ENCODE results near the gene P4HA1. TPM values are rescaled to one million over a fixed set of nuclear protein-coding genes. Genes with fewer than 3 reads are reported as not detected.
"Not testable (repeated sequence)": the region's sequence is repeated elsewhere in the genome, so short reads cannot be mapped to it uniquely, and the experiment has no call there.

Gene P4HA1
- total RNA-seq, 1 experiment from 2014 or later, result 34.4 TPM

DNA sequence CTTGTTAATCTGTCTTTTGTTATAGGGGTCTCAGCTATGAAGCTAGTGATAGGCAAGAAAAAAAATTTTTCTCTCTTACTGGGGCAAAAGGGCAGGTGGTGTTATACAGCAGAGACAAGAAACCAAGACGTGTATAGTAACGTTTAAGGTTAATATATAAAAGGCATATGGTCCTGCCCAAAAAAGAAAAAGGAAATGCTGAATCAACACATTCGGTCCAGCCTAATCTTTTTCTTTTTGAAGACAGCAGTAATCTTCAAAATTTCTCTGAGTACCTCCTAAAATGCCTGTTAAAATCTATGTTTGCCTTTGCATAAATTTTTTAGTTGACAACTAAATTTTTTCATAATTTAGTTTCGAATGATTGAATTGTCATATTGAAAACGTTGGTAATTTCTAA is 54.5 kb downstream of the P4HA1 start (continued):
- TF ChIP-seq, protein P1, sequence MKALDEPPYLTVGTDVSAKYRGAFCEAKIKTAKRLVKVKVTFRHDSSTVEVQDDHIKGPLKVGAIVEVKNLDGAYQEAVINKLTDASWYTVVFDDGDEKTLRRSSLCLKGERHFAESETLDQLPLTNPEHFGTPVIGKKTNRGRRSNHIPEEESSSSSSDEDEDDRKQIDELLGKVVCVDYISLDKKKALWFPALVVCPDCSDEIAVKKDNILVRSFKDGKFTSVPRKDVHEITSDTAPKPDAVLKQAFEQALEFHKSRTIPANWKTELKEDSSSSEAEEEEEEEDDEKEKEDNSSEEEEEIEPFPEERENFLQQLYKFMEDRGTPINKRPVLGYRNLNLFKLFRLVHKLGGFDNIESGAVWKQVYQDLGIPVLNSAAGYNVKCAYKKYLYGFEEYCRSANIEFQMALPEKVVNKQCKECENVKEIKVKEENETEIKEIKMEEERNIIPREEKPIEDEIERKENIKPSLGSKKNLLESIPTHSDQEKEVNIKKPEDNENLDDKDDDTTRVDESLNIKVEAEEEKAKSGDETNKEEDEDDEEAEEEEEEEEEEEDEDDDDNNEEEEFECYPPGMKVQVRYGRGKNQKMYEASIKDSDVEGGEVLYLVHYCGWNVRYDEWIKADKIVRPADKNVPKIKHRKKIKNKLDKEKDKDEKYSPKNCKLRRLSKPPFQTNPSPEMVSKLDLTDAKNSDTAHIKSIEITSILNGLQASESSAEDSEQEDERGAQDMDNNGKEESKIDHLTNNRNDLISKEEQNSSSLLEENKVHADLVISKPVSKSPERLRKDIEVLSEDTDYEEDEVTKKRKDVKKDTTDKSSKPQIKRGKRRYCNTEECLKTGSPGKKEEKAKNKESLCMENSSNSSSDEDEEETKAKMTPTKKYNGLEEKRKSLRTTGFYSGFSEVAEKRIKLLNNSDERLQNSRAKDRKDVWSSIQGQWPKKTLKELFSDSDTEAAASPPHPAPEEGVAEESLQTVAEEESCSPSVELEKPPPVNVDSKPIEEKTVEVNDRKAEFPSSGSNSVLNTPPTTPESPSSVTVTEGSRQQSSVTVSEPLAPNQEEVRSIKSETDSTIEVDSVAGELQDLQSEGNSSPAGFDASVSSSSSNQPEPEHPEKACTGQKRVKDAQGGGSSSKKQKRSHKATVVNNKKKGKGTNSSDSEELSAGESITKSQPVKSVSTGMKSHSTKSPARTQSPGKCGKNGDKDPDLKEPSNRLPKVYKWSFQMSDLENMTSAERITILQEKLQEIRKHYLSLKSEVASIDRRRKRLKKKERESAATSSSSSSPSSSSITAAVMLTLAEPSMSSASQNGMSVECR (CRISPR knock-in tag; IDR thresholded peaks at IDR 0.05; ENCODE audit: borderline replicate concordance), result no peak
- TF ChIP-seq, protein P2, sequence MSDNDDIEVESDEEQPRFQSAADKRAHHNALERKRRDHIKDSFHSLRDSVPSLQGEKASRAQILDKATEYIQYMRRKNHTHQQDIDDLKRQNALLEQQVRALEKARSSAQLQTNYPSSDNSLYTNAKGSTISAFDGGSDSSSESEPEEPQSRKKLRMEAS (CRISPR knock-in tag; IDR thresholded peaks at IDR 0.05), result no peak
- TF ChIP-seq FOXJ3 (CRISPR knock-in tag; IDR thresholded peaks at IDR 0.05; ENCODE audit: borderline replicate concordance) (no peak), TEAD1 (CRISPR knock-in tag; IDR thresholded peaks at IDR 0.05) (no peak)

DNA sequence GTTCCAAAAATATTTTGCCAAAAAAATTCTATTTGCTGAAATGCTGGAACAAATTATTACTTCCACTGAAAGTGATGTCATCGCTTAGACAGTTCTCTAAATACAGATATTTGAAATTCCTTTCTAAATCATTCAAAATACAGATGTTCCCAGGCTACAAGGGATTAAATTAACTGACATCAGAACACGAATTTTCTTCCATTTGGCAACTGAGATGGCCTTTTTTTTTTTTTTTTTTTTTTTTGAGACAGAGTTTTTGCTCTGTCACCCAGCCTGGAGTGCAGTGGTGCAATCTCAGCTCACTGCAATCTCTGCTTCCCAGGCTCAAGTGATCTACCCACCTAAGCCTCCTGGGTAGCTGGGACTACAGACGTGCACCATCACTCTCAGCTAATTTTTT is 57.0 kb downstream of the P4HA1 start:
- peaks cover 12% of the 10 kb centered on the region for H3K4me1 Mint-ChIP-seq
- no peak overlapping the region for H3K27ac Mint-ChIP-seq
- no peak overlapping the region for H3K4me3 Mint-ChIP-seq
- H3K27me3 Mint-ChIP-seq (ENCODE audit: low read depth), result no peaks in the 10 kb centered on the region
- H3K9me3 Mint-ChIP-seq, result no peaks in the 10 kb centered on the region
- ChIA-PET POLR2A (no interaction called here), CTCF (interaction anchor here (0.7 to 0.8 kb wide), 2 partner anchors 337 to 441 kb away, joined by 3 to 5 read pairs; no protein-coding TSS in a partner anchor)
- no peak for DNase-seq (ENCODE audit: low spot score)
- ATAC-seq, result no peak
- no peak for TF ChIP-seq ZNF138 (CRISPR knock-in tag; conservative IDR thresholded peaks at IDR 0.05)
- TF ChIP-seq, protein P3, sequence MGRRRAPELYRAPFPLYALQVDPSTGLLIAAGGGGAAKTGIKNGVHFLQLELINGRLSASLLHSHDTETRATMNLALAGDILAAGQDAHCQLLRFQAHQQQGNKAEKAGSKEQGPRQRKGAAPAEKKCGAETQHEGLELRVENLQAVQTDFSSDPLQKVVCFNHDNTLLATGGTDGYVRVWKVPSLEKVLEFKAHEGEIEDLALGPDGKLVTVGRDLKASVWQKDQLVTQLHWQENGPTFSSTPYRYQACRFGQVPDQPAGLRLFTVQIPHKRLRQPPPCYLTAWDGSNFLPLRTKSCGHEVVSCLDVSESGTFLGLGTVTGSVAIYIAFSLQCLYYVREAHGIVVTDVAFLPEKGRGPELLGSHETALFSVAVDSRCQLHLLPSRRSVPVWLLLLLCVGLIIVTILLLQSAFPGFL (CRISPR knock-in tag; IDR thresholded peaks at IDR 0.05; ENCODE audit: borderline replicate concordance), result no peak
- no peak for TF ChIP-seq SMAD3 (CRISPR knock-in tag; IDR thresholded peaks at IDR 0.05; ENCODE audit: borderline replicate concordance)
- TF ChIP-seq ZBTB21 (CRISPR knock-in tag; IDR thresholded peaks at IDR 0.05; ENCODE audit: borderline replicate concordance), result no peak
- TF ChIP-seq TCF7 (CRISPR knock-in tag; IDR thresholded peaks at IDR 0.05; ENCODE audit: low read depth), result no peak
- TF ChIP-seq, protein P4, sequence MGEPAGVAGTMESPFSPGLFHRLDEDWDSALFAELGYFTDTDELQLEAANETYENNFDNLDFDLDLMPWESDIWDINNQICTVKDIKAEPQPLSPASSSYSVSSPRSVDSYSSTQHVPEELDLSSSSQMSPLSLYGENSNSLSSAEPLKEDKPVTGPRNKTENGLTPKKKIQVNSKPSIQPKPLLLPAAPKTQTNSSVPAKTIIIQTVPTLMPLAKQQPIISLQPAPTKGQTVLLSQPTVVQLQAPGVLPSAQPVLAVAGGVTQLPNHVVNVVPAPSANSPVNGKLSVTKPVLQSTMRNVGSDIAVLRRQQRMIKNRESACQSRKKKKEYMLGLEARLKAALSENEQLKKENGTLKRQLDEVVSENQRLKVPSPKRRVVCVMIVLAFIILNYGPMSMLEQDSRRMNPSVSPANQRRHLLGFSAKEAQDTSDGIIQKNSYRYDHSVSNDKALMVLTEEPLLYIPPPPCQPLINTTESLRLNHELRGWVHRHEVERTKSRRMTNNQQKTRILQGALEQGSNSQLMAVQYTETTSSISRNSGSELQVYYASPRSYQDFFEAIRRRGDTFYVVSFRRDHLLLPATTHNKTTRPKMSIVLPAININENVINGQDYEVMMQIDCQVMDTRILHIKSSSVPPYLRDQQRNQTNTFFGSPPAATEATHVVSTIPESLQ (CRISPR knock-in tag; IDR thresholded peaks at IDR 0.05), result no peak
- TF ChIP-seq, protein P5, sequence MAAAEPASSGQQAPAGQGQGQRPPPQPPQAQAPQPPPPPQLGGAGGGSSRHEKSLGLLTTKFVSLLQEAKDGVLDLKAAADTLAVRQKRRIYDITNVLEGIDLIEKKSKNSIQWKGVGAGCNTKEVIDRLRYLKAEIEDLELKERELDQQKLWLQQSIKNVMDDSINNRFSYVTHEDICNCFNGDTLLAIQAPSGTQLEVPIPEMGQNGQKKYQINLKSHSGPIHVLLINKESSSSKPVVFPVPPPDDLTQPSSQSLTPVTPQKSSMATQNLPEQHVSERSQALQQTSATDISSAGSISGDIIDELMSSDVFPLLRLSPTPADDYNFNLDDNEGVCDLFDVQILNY (CRISPR knock-in tag; IDR thresholded peaks at IDR 0.05), result no peak
- TF ChIP-seq GRHL2 (CRISPR knock-in tag; IDR thresholded peaks at IDR 0.05; ENCODE audit: insufficient replicate concordance, severe bottlenecking), result no peak
- TF ChIP-seq NR1H2 (CRISPR knock-in tag; IDR thresholded peaks at IDR 0.05), result no peak
- TF ChIP-seq ESRRA (CRISPR knock-in tag; IDR thresholded peaks at IDR 0.05; ENCODE audit: borderline replicate concordance), result no peak
- no peak for TF ChIP-seq OVOL2 (CRISPR knock-in tag; IDR thresholded peaks at IDR 0.05; ENCODE audit: borderline replicate concordance)
- no peak for TF ChIP-seq NR3C1 (CRISPR knock-in tag; conservative IDR thresholded peaks at IDR 0.05; ENCODE audit: low read depth)
- no peak for TF ChIP-seq KAT7 (CRISPR knock-in tag; IDR thresholded peaks at IDR 0.05; ENCODE audit: borderline replicate concordance)
- peaks cover 11% of the 10 kb centered on the region for H3K36me3 Mint-ChIP-seq

DNA sequence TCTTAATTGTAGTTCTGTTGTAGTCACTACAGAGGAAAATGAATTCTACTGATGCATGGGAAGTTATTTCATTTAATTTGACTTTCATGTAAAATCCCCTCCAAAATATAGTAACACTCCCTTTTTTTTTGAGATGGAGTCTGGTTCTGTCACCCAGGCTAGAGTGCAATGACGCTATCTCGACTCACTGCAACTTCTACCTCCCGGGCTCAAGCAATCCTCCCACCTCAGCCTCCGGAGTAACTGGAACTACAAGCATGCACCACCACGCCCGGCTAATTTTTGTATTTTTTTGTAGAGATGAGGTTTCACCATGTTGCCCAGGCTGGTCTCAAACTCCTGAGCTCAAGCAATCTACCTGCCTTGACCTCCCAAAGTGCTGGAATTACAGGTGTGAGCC is 60.4 kb downstream of the P4HA1 start:
- H3K27ac Mint-ChIP-seq; ATAC-seq; H3K4me3 Mint-ChIP-seq; CTCF ChIA-PET; H3K36me3 Mint-ChIP-seq; H3K27me3 Mint-ChIP-seq (ENCODE audit: low read depth); H3K9me3 Mint-ChIP-seq; DNase-seq (ENCODE audit: low spot score); POLR2A ChIA-PET; H3K4me1 Mint-ChIP-seq: not testable (repeated sequence)

All from WTC11 (cell line).